WTC11 (cell line): ENCODE measurements around the gene SLC17A9. TPM values are rescaled to one million over a fixed set of nuclear protein-coding genes. Genes with fewer than 3 reads are reported as not detected.
A peak's percentile ranks its signal among the peaks of the same experiment; 100 is the strongest.

ENCODE experiments used
- ATAC-seq: fragments of 200-7000 bp; cut with Tn5 transposase; 2 replicates; pipeline ENCODE4 v1.10.0; 2021; ENCODE audit warnings: mild to moderate bottlenecking, moderate library complexity
- CTCF ChIA-PET: fragments of 300-600 bp; sonication (Branson Sonifier 250); formaldehyde crosslinking; loops from one replicate; lab custom pipeline; 2021; ENCODE audit warnings: antibody characterized with exemption; lab: Charles Lee
- POLR2A ChIA-PET: fragments of 350-600 bp; sonication (Branson Sonifier 250); formaldehyde crosslinking; loops from one replicate; lab custom pipeline; 2021; ENCODE audit warnings: antibody characterized with exemption; lab: Charles Lee
- DNase-seq: peaks from one replicate; pipeline ENCODE4 v3.0.0; 2021; ENCODE audit warnings: low spot score
- H3K27ac Mint-ChIP-seq: 2 replicates; pipeline ENCODE4 v1.8.0; 2021; ENCODE audit warnings: mixed read lengths
- H3K27me3 Mint-ChIP-seq: 2 replicates; pipeline ENCODE4 v1.8.0; 2021; ENCODE audit warnings: low read depth, mild to moderate bottlenecking, moderate library complexity, mixed read lengths
- H3K36me3 Mint-ChIP-seq: 2 replicates; pipeline ENCODE4 v1.8.0; 2021; ENCODE audit warnings: mixed read lengths
- H3K4me1 Mint-ChIP-seq: 2 replicates; pipeline ENCODE4 v1.8.0; 2022; ENCODE audit warnings: mixed read lengths
- H3K4me3 Mint-ChIP-seq: 2 replicates; pipeline ENCODE4 v1.8.0; 2021; ENCODE audit warnings: mild to moderate bottlenecking, moderate library complexity, mixed read lengths
- H3K9me3 Mint-ChIP-seq: 2 replicates; pipeline ENCODE4 v1.8.0; 2021; ENCODE audit warnings: mixed read lengths
- CBFB ChIP-seq: sonication (generic); formaldehyde crosslinking; IDR thresholded peaks from 2 replicates; pipeline ENCODE4 v1.8.1; 2022; ENCODE audit warnings: mild to moderate bottlenecking, low read depth, missing genetic modification reagents
- CREM ChIP-seq: sonication (generic); formaldehyde crosslinking; IDR thresholded peaks from 2 replicates; pipeline ENCODE4 v1.8.1; 2022; ENCODE audit warnings: mild to moderate bottlenecking, missing genetic modification reagents, moderate library complexity
- ESRRA ChIP-seq: sonication (generic); formaldehyde crosslinking; IDR thresholded peaks from 2 replicates; pipeline ENCODE4 v1.8.1; 2022; ENCODE audit warnings: mild to moderate bottlenecking, missing genetic modification reagents, borderline replicate concordance
- FOXJ3 ChIP-seq: sonication (generic); formaldehyde crosslinking; IDR thresholded peaks from 2 replicates; pipeline ENCODE4 v1.9.0; 2021; ENCODE audit warnings: missing genetic modification reagents, mild to moderate bottlenecking, borderline replicate concordance
- FOXP4 ChIP-seq: sonication (generic); formaldehyde crosslinking; IDR thresholded peaks from 2 replicates; pipeline ENCODE4 v1.8.0; 2022; ENCODE audit warnings: mild to moderate bottlenecking, missing genetic modification reagents
- GABPB1 ChIP-seq: sonication (generic); formaldehyde crosslinking; IDR thresholded peaks from 2 replicates; pipeline ENCODE4 v1.8.1; 2023; ENCODE audit warnings: mild to moderate bottlenecking, missing genetic modification reagents
- GRHL2 ChIP-seq: fragments of 250-450 bp; sonication (Bioruptor Pico); IDR thresholded peaks from 2 replicates; pipeline ENCODE4 v1.8.0; 2022; ENCODE audit warnings: mild to moderate bottlenecking, moderate library complexity; ENCODE audit not compliant: insufficient replicate concordance, severe bottlenecking
- HMGA2 ChIP-seq: fragments of 250-450 bp; sonication (Bioruptor Pico); IDR thresholded peaks from 2 replicates; pipeline ENCODE4 v1.4.0; 2021; ENCODE audit warnings: mild to moderate bottlenecking, moderate library complexity
- MLX ChIP-seq: sonication (generic); formaldehyde crosslinking; IDR thresholded peaks from 2 replicates; pipeline ENCODE4 v1.8.1; 2023; ENCODE audit warnings: mild to moderate bottlenecking, missing genetic modification reagents, moderate library complexity
- MYBL2 ChIP-seq: sonication (generic); formaldehyde crosslinking; IDR thresholded peaks from 2 replicates; pipeline ENCODE4 v1.8.1; 2023; ENCODE audit warnings: mild to moderate bottlenecking, moderate library complexity, missing genetic modification reagents
- NR2C2 ChIP-seq: sonication (generic); formaldehyde crosslinking; IDR thresholded peaks from 2 replicates; pipeline ENCODE4 v1.8.0; 2022; ENCODE audit warnings: mild to moderate bottlenecking, missing genetic modification reagents
- PRDM15 ChIP-seq: sonication (generic); formaldehyde crosslinking; IDR thresholded peaks from 2 replicates; pipeline ENCODE4 v1.8.0; 2022; ENCODE audit warnings: missing genetic modification reagents
- SP1 ChIP-seq: sonication (generic); formaldehyde crosslinking; conservative IDR thresholded peaks from 2 replicates; pipeline ENCODE4 v1.8.1; 2022; ENCODE audit warnings: missing genetic modification reagents
- STAT6 ChIP-seq: sonication (generic); formaldehyde crosslinking; conservative IDR thresholded peaks from 2 replicates; pipeline ENCODE4 v1.8.1; 2023; ENCODE audit warnings: mild to moderate bottlenecking, low read depth, missing genetic modification reagents, moderate library complexity
- TCF7 ChIP-seq: sonication (generic); formaldehyde crosslinking; IDR thresholded peaks from 2 replicates; pipeline ENCODE4 v1.8.0; 2022; ENCODE audit warnings: mild to moderate bottlenecking, low read depth, missing genetic modification reagents, moderate library complexity
- ZNF138 ChIP-seq: sonication (generic); formaldehyde crosslinking; conservative IDR thresholded peaks from 2 replicates; pipeline ENCODE4 v1.8.1; 2022; ENCODE audit warnings: mild to moderate bottlenecking, moderate library complexity, missing genetic modification reagents
- ZNF219 ChIP-seq: sonication (generic); formaldehyde crosslinking; IDR thresholded peaks from 2 replicates; pipeline ENCODE4 v1.8.0; 2023; ENCODE audit warnings: missing genetic modification reagents, mild to moderate bottlenecking, borderline replicate concordance
- total RNA-seq: library from RNA; stranded (reverse); gene quantifications from 3 replicates; pipeline ENCODE4 v1.2.3, GENCODE V29; 2021

The SLC17A9 gene
- total RNA-seq, 1 experiment from 2014 or later, result 41.7 TPM

- no peaks in the 10 kb centered on the region for H3K9me3 Mint-ChIP-seq
- peaks cover 21% of the 10 kb centered on the region for H3K4me1 Mint-ChIP-seq
- TF ChIP-seq SP1 (CRISPR knock-in tag) (no peak), ZNF219 (CRISPR knock-in tag) (0 out of 2 replicates have a peak, but pooled peaks have one; percentile 33)
- ATAC-seq (no peak), DNase-seq (no peak)
- CTCF ChIA-PET, result interaction anchor here (1.3 to 1.8 kb wide), 7 partner anchors 9 to 94 kb away, joined by 3 to 16 read pairs (median 5); no protein-coding TSS in a partner anchor
- POLR2A ChIA-PET, result no interaction called here
- H3K4me3 Mint-ChIP-seq, result no peak overlapping the region
- no peaks in the 10 kb centered on the region for H3K36me3 Mint-ChIP-seq
- peaks cover 35% of the 10 kb centered on the region for H3K27me3 Mint-ChIP-seq
- H3K27ac Mint-ChIP-seq, result no peak overlapping the region
Observed at GRCh38 chr20:62969939-62970306, 17.4 kb downstream of the SLC17A9 start.

- Mint-ChIP-seq H3K9me3 (no peaks in the 10 kb centered on the region), H3K27me3 (peaks cover 39% of the 10 kb centered on the region), H3K4me1 (peaks cover 25% of the 10 kb centered on the region), H3K4me3 (no peak overlapping the region), H3K27ac (no peak overlapping the region), H3K36me3 (no peaks in the 10 kb centered on the region)
- no peak for DNase-seq
- TF ChIP-seq ZNF138 (CRISPR knock-in tag) (no peak), FOXP4 (CRISPR knock-in tag) (peak; percentile 22; the same call in 1 of the 2 replicates), MLX (CRISPR knock-in tag) (no peak), ESRRA (CRISPR knock-in tag) (no peak), GABPB1 (CRISPR knock-in tag) (0 out of 2 replicates have a peak, but pooled peaks have one; percentile 18), PRDM15 (0 out of 2 replicates have a peak, but pooled peaks have one; percentile 3)
- ChIA-PET CTCF (interaction anchor here (0.7 to 1.8 kb wide), 15 partner anchors 9 to 95 kb away, joined by 3 to 16 read pairs (median 4); no protein-coding TSS in a partner anchor), POLR2A (no interaction called here)
- ATAC-seq, result no peak
Observed at GRCh38 chr20:62970307-62971210, 18.1 kb downstream of the SLC17A9 start.

- no peak overlapping the region for H3K27ac Mint-ChIP-seq
- no peak overlapping the region; the same call in 1 of the 2 replicates for H3K4me3 Mint-ChIP-seq
- DNase-seq, result no peak
- H3K9me3 Mint-ChIP-seq, result no peaks in the 10 kb centered on the region
- ATAC-seq, result no peak
- CTCF ChIA-PET, result interaction anchor here (0.7 to 1.7 kb wide), 14 partner anchors 10 to 96 kb away, joined by 3 to 16 read pairs (median 4); no protein-coding TSS in a partner anchor
- H3K36me3 Mint-ChIP-seq, result no peaks in the 10 kb centered on the region
- peaks cover 45% of the 10 kb centered on the region for H3K27me3 Mint-ChIP-seq
- POLR2A ChIA-PET, result no interaction called here
- peaks cover 30% of the 10 kb centered on the region for H3K4me1 Mint-ChIP-seq
- TF ChIP-seq GRHL2 (CRISPR knock-in tag) (no peak), MYBL2 (CRISPR knock-in tag) (no peak), FOXP4 (CRISPR knock-in tag) (no peak), HMGA2 (no peak), TCF7 (CRISPR knock-in tag) (no peak), STAT6 (CRISPR knock-in tag) (no peak), CREM (CRISPR knock-in tag) (no peak), CBFB (no peak), NR2C2 (CRISPR knock-in tag) (no peak), FOXJ3 (CRISPR knock-in tag) (no peak)
Observed at GRCh38 chr20:62971211-62971949, 18.9 kb downstream of the SLC17A9 start.
